HepG2 (cell line): ENCODE data around the gene DNAI2. TPM values are rescaled to one million over a fixed set of nuclear protein-coding genes. Genes with fewer than 3 reads are reported as not detected.

Experiments
- ATAC-seq: fragments of 200-7000 bp; cut with Tn5 transposase; 3 replicates; pipeline ENCODE4 v1.9.1; 2020; ENCODE audit warnings: mild to moderate bottlenecking, moderate library complexity
- BruUV-seq: library from RNA; stranded (reverse); fragments of 400-500 nt; replicated peaks from 2 replicates; lab custom pipeline; 2021; lab: Mats Ljungman, UMichigan
- CTCF ChIA-PET: fragments of 300-600 bp; formaldehyde crosslinking; extraction: SDS; loops from one replicate; lab custom pipeline; 2021; ENCODE audit warnings: low total read pairs, inconsistent platforms, low intra/inter-chr PET ratio; lab: Yijun Ruan, JAX
- POLR2A ChIA-PET: fragments of 350-600 bp; sonication (Branson Sonifier 250); formaldehyde crosslinking; loops from one replicate; lab custom pipeline; 2020; ENCODE audit warnings: antibody characterized with exemption, inconsistent platforms; lab: Yijun Ruan, JAX
- DNase-seq: peaks from one replicate; pipeline ENCODE4 v3.0.0-alpha.2; 2015; ENCODE audit warnings: low spot score
- FAIRE-seq: peaks from 3 replicates; lab custom pipeline; 2011; peaks lifted over from hg19 to GRCh38; lab: Jason Lieb, UNC
- H2AFZ ChIP-seq: one replicate; pipeline ENCODE4 v1.6.1; 2011; ENCODE audit warnings: low read length, inconsistent platforms
- H3K27ac ChIP-seq: fragments of 300-600 bp; 3 replicates; pipeline ENCODE4 v1.8.0; 2011; ENCODE audit warnings: mixed run types, mild to moderate bottlenecking, mixed read lengths, low read length, inconsistent platforms; ENCODE audit not compliant: insufficient read depth; ENCODE audit errors: extremely low read length
- H3K27me3 ChIP-seq, 2 experiments: fragments of 200-600 bp in 1 of 2; 2 replicates in 1 of 2; 3 replicates in 1 of 2; pipeline versions ENCODE4 v1.6.0 to v1.8.0; 2011; ENCODE audit warnings: low read length in 2 of 2, mild to moderate bottlenecking in 2 of 2, moderate library complexity in 2 of 2, inconsistent platforms in 1 of 2; ENCODE audit not compliant: insufficient read depth in 2 of 2, control insufficient read depth in 1 of 2
- H3K36me3 ChIP-seq, 2 experiments: fragments of 200-600 bp in 1 of 2; replicated peaks in 1 of 2; 2 replicates in 1 of 2; 3 replicates in 1 of 2; pipeline versions ENCODE4 v1.5.1 to v1.8.0; 2011; ENCODE audit warnings: low read length in 2 of 2, inconsistent platforms in 1 of 2; ENCODE audit not compliant: insufficient read depth in 2 of 2, control insufficient read depth in 1 of 2
- H3K4me1 ChIP-seq: 2 replicates; pipeline ENCODE4 v1.5.1; 2012; ENCODE audit warnings: low read length, inconsistent platforms; ENCODE audit not compliant: insufficient read depth
- H3K4me2 ChIP-seq: 2 replicates; pipeline ENCODE4 v1.6.0; 2011; ENCODE audit warnings: low read depth, low read length, inconsistent platforms
- H3K4me3 ChIP-seq, 3 experiments: fragments of 200-600 bp in 1 of 3; sonication (generic), shearing (Covaris generic) in 1 of 3; replicated peaks in 1 of 3; 2 replicates each; pipeline ENCODE4 v1.5.1; 2011 to 2016; ENCODE audit warnings: low read length in 3 of 3, inconsistent platforms in 2 of 3, low read depth in 2 of 3, mild to moderate bottlenecking in 2 of 3, control low read depth in 1 of 3, mixed read lengths in 1 of 3; ENCODE audit not compliant: insufficient read depth in 1 of 3
- H3K79me2 ChIP-seq: one replicate; pipeline ENCODE4 v1.6.1; 2011; ENCODE audit warnings: low read length, inconsistent platforms; ENCODE audit not compliant: insufficient read depth
- H3K9ac ChIP-seq: 2 replicates; pipeline ENCODE4 v1.6.0; 2011; ENCODE audit warnings: mild to moderate bottlenecking, low read depth, low read length, inconsistent platforms; ENCODE audit not compliant: insufficient read depth
- H3K9me3 ChIP-seq: 2 replicates; pipeline ENCODE4 v1.5.1; 2012; ENCODE audit warnings: mild to moderate bottlenecking, low read length
- H4K20me1 ChIP-seq: 2 replicates; pipeline ENCODE4 v1.6.0; 2011; ENCODE audit warnings: inconsistent platforms, mild to moderate bottlenecking, low read length, moderate library complexity; ENCODE audit not compliant: insufficient read depth
- NPAS2 ChIP-seq: sonication (generic); formaldehyde crosslinking; IDR thresholded peaks from 2 replicates; pipeline ENCODE4 v1.8.0; 2022; ENCODE audit warnings: mild to moderate bottlenecking, missing genetic modification reagents, borderline replicate concordance
- ZFP82 ChIP-seq: sonication (generic); formaldehyde crosslinking; IDR thresholded peaks from 2 replicates; pipeline ENCODE4 v1.5.1; 2020; ENCODE audit warnings: mild to moderate bottlenecking, missing genetic modification reagents, borderline replicate concordance
- ZNF205 ChIP-seq: IDR thresholded peaks from 2 replicates; pipeline ENCODE4 v1.6.1; 2018; ENCODE audit warnings: missing biosample characterization, missing genetic modification reagents
- ZNF264 ChIP-seq: sonication (generic); formaldehyde crosslinking; IDR thresholded peaks from 2 replicates; pipeline ENCODE4 v1.4.0; 2020; ENCODE audit warnings: missing genetic modification reagents
- ZNF557 ChIP-seq: sonication (generic); formaldehyde crosslinking; IDR thresholded peaks from 2 replicates; pipeline ENCODE4 v1.4.0; 2020; ENCODE audit warnings: missing genetic modification reagents
- ZNF639 ChIP-seq: conservative IDR thresholded peaks from 2 replicates; pipeline ENCODE4 v1.6.1; 2018; ENCODE audit warnings: missing genetic modification reagents
- WGBS: methylation state at CpG from one replicate; pipeline ENCODE4 v1.1.6; 2017; ENCODE audit warnings: low lambda C conversion rate; 5-methylcytosine and 5-hydroxymethylcytosine counted together
- in situ Hi-C: cut with HindIII; loops from 2 replicates; pipeline ENCODE4 v1.10.0; 2017; ENCODE audit warnings: low pct_unique_long_range_greater_than_20kb; ENCODE audit not compliant: extremely low pct_ligation_motif_present
- intact Hi-C: fragments of 100-400 bp; cut with micrococcal nuclease; formaldehyde crosslinking; loops from one replicate; pipeline ENCODE4 v1.10.0; 2022; ENCODE audit not compliant: unreplicated experiment
- polyA plus RNA-seq, 8 experiments: library from polyadenylated mRNA; depleted of rRNA in 3 of 8; stranded (reverse) in 7 of 8; unstranded in 1 of 8; fragments of >200 nt; fragmentation: Illumina TruSeq in 4 of 8; extraction: Trizol in 4 of 8; gene quantifications; 2 replicates each; pipeline versions ENCODE4 v1.2.1 to v1.2.3, GENCODE V29; 2011 to 2016; ENCODE audit warnings: low read depth in 4 of 8, missing spikeins in 1 of 8, mixed read lengths in 1 of 8; ENCODE audit not compliant: insufficient read depth in 1 of 8
- total RNA-seq, 5 experiments: library from RNA; depleted of rRNA; stranded (reverse); fragments of >200 nt; fragmentation: Illumina TruSeq; extraction: Trizol; gene quantifications; 2 replicates each; pipeline ENCODE4 v1.2.3, GENCODE V29; 2016; ENCODE audit warnings: low read depth in 1 of 5

DNAI2 gene
- total and polyA plus RNA-seq, 2 of the 13 experiments (the other 11 are each of a cell fraction or from before 2014, with no cell fraction given) = not detected

- TF ChIP-seq ZFP82 (CRISPR knock-in tag) = no peak
- no peak for TF ChIP-seq ZNF557 (CRISPR knock-in tag)
- TF ChIP-seq ZNF264 (CRISPR knock-in tag) = no peak
These were observed 63.9 kb downstream of the DNAI2 start (continued) for GRCh38 chr17:74337834-74338500.

- no peak overlapping the region for H3K9ac ChIP-seq
- no peak for DNase-seq
- in situ Hi-C loops (no loop called here), intact Hi-C loops (no loop called here)
- no peak for FAIRE-seq
- TF ChIP-seq ZNF639 (CRISPR knock-in tag) = no peak
- TF ChIP-seq ZNF205 = no peak
- no peak for TF ChIP-seq NPAS2 (CRISPR knock-in tag)
- no peak for ATAC-seq
- no peak overlapping the region for H3K4me3 ChIP-seq
- CTCF ChIA-PET = no interaction called here
- no TSS peak for BruUV-seq
- H3K79me2 ChIP-seq = no peaks in the 10 kb centered on the region
- WGBS = 56% methylated on average over 15 of the region's 19 CpGs
- no peaks in the 10 kb centered on the region for H4K20me1 ChIP-seq
- no peak overlapping the region for H3K27ac ChIP-seq
- H2AFZ ChIP-seq = no peak overlapping the region
- H3K36me3 ChIP-seq = no peaks in the 10 kb centered on the region
- POLR2A ChIA-PET = no interaction called here
- no peaks in the 10 kb centered on the region for H3K9me3 ChIP-seq
- peaks cover 10% of the 10 kb centered on the region for H3K4me1 ChIP-seq
- H3K4me2 ChIP-seq = no peak overlapping the region
- peaks cover 7 to 38% of the 10 kb centered on the region in 2 experiments; a peak in 2 of 5 replicates for H3K27me3 ChIP-seq
These were observed 65.6 kb downstream of the DNAI2 start for GRCh38 chr17:74339537-74340195.
